Measurements from ENCODE around the gene CORT.

DNA sequence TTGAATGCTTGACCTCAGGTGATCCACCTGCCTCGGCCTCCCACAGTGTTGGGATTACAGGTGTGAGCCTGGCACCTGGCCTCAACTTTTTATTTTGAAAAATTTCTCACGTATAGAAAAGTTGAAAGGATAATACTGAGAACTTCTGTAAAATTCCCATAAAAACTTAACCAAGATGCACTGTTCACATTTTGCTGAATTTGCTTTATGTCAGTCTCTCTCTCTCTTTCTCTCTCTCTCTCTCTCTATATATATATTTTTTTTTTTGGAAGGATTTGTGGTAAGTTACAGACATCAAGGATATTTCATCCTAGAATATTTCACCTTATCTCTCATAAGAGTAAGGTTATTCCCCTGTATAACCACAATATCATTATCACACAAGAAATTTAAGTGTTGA is 30.8 kb downstream of the CORT start:
- TF ChIP-seq, protein P1, sequence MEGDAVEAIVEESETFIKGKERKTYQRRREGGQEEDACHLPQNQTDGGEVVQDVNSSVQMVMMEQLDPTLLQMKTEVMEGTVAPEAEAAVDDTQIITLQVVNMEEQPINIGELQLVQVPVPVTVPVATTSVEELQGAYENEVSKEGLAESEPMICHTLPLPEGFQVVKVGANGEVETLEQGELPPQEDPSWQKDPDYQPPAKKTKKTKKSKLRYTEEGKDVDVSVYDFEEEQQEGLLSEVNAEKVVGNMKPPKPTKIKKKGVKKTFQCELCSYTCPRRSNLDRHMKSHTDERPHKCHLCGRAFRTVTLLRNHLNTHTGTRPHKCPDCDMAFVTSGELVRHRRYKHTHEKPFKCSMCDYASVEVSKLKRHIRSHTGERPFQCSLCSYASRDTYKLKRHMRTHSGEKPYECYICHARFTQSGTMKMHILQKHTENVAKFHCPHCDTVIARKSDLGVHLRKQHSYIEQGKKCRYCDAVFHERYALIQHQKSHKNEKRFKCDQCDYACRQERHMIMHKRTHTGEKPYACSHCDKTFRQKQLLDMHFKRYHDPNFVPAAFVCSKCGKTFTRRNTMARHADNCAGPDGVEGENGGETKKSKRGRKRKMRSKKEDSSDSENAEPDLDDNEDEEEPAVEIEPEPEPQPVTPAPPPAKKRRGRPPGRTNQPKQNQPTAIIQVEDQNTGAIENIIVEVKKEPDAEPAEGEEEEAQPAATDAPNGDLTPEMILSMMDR (IDR thresholded peaks at IDR 0.05) = no peak
- no peak for TF ChIP-seq ZFX (IDR thresholded peaks at IDR 0.05; ENCODE audit: borderline replicate concordance)

Measured in 22Rv1 (cell line).